ENCODE data around the gene CDON.

DNA sequence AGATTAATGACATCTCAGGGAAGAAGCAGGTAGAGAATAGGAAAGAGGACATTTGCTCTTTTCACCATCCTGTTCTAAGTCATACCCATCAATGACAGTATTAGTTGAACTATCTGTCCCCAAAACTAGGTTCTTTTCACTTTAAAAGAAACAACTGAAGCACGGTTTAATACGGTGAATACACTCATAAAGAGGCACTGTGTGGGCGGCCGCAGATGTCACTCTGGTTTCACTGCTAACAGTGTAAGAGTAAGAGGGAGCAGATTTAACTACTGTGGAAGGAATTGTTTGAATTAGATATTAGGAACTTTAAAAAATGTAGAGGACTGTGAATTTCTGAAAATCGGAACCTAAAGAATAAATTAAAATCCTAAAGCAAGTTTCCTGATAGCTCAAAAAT, 67.4 kb downstream of the CDON start:
- no peak for TF ChIP-seq RCOR1 (IDR thresholded peaks at IDR 0.05; ENCODE audit: low read length)
- no peak for TF ChIP-seq EZH2phosphoT487 (IDR thresholded peaks at IDR 0.05; ENCODE audit: borderline replicate concordance, low read depth)
- TF ChIP-seq, protein P1, sequence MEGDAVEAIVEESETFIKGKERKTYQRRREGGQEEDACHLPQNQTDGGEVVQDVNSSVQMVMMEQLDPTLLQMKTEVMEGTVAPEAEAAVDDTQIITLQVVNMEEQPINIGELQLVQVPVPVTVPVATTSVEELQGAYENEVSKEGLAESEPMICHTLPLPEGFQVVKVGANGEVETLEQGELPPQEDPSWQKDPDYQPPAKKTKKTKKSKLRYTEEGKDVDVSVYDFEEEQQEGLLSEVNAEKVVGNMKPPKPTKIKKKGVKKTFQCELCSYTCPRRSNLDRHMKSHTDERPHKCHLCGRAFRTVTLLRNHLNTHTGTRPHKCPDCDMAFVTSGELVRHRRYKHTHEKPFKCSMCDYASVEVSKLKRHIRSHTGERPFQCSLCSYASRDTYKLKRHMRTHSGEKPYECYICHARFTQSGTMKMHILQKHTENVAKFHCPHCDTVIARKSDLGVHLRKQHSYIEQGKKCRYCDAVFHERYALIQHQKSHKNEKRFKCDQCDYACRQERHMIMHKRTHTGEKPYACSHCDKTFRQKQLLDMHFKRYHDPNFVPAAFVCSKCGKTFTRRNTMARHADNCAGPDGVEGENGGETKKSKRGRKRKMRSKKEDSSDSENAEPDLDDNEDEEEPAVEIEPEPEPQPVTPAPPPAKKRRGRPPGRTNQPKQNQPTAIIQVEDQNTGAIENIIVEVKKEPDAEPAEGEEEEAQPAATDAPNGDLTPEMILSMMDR (IDR thresholded peaks at IDR 0.05) = no peak
- TF ChIP-seq SIN3A (IDR thresholded peaks at IDR 0.05; ENCODE audit: borderline replicate concordance, low read depth, low read length) = no peak
- TF ChIP-seq, protein P2, sequence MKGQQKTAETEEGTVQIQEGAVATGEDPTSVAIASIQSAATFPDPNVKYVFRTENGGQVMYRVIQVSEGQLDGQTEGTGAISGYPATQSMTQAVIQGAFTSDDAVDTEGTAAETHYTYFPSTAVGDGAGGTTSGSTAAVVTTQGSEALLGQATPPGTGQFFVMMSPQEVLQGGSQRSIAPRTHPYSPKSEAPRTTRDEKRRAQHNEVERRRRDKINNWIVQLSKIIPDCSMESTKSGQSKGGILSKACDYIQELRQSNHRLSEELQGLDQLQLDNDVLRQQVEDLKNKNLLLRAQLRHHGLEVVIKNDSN (IDR thresholded peaks at IDR 0.05; ENCODE audit: borderline replicate concordance, low read depth) = no peak
- no peak for TF ChIP-seq MEF2A (IDR thresholded peaks at IDR 0.05; ENCODE audit: borderline replicate concordance, low read depth)
